GM18519 (cell line): ENCODE measurements around the gene KLF2.
"Not testable (repeated sequence)": the region's sequence is repeated elsewhere in the genome, so short reads cannot be mapped to it uniquely, and the experiment has no call there.

Source experiments
- ATAC-seq: cut with Tn5 transposase; IDR thresholded peaks from one replicate; pipeline ENCODE4 v1.9.1; 2021; ENCODE audit warnings: mild to moderate bottlenecking, moderate library complexity; ENCODE audit not compliant: unreplicated experiment, low FRiP score

The KLF2 gene

DNA sequence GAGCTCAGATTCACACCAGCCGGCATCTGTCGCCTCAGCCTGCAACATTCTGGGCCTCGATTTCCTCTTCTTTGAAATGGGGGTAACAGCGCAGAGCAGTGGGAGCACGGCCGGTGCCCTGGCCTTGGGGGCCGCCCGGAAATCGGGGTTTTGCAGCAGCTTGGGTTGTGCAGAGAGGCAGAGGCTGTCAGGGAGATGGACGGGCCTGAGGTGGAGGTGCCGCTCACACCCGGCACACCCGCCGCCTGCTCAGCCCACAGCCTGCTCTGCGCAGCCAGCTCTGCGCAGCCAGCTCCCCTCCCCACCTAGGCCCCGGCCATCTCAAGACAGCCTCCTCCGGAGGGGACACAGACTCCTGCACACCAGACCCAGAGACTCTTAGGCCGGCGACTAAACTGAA lies 10.6 kb downstream of the KLF2 start:
- ATAC-seq = no peak

- ATAC-seq = no peak
Measured at GRCh38 chr19:16336571-16336970, 11.9 kb downstream of the KLF2 start.

GRCh38 chr19:16337809-16338469 lies 13.3 kb downstream of the KLF2 start:
- no peak for ATAC-seq

DNA sequence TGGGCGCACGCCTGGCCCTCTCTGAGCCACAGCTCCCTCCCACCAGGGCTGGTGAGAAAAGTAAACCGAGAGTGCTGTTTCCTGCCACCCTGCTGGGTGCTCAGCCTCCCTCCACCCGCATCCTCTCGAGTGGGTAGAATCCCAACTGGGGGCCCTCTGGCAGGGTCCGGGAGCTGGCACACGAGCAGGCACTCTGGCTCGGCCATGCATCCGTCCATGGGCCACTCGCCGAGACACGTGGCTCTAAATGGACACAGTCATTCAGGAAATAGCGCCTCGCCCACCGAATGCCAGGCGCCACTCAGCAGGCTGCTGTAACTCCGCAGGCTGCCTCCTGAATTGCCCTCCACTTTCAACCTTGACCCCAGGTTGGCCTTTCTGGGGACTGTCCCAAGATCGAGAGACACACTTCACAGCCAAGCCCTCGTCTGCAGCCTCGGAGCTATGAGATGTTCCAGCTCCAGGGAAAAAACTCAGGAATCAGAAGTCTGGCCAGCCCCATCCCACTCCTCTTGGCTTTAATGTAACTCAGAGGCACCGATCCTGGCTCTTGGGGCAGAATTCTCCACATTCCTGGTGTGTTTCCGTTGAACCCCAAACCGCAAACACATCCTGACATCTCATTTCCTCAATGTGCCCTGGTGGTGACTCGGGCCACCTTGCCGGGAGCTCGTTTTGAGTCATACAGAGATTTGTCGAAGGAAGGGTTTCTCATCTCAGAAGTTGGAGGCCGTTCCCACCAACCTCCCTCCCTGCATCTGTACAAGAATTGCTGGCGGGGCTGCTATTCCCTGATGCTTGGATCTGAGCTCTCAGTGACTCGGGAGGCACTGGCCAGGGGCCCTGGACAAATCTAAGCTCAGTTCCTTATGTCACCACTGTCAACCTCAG lies 14.1 kb downstream of the KLF2 start:
- ATAC-seq = no peak

DNA sequence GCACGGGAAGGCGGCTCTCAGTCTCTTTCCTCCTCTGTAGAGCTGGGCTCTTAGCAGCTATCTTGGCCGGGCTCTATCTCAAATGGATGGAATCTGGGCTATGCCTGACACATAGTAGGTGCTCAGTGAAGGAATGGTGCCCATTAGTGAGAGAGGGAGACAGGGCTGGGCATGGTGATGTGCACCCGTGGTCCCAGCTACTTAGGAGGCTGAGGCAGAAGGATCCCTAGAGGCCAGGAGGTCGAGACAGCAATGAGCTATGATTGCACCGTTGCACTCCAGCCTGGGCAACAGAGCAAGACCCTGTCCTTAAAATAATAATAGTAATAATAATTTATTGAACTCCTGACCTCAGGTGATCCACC lies 14.7 kb downstream of the KLF2 start:
- no peak for ATAC-seq

DNA sequence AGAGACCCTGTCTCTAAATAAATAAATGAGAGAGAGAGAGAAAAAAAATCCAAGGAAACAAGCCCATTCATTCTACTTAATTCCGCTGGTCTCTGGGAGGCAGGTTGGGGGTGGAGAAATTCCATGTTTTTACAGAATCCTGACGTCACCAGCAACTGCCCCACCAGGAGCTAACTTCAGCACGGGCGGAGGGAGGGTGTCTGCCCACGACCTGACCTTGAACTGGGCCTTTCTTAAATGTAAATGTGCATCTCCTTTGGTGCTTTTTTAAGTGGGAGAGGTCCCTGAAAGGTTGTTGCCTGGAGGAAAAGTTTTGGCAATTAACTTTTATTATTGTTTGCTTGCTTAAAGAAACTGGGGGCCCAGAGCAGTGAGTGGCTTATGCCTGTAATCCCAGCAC lies 15.5 kb downstream of the KLF2 start:
- ATAC-seq = no peak

GRCh38 chr19:16340654-16341053 lies 16.0 kb downstream of the KLF2 start:
- no peak for ATAC-seq

DNA sequence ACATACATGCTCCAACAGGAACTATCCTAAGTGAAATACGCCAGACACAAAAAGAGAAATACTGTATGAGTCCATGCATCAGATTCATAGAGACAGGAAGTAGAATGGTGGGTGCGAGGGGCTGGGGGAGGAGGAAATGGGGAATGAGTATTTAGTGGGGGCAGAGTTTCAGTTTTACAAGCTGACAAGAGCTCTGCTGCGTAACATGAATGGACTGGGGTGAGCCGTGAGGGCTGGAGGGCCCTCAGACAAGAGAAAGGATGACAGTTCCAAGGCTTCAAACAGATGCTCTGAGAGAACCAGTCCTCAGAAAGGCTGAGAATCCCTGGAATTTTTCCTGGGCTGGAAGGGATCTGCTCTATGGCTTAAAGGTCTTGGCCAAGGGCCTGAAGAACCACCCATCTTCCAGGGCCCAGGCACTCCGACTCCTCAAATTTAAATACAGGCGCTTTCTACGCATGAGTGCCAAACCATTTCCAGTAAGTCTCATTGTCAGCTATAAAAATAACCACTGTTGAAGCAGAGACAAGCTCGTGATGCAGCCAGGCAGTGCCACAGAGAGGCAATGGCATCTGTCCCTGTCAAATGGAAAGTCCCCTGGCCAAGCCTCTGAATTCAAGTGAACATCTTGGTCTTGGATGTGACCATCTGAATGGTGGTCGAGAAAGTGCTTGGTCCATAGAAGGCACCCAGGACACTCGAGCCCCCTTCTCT lies 17.5 kb downstream of the KLF2 start:
- no peak for ATAC-seq

- no peak for ATAC-seq
Measured at GRCh38 chr19:16343156-16343555, 18.5 kb downstream of the KLF2 start.

- no peak for ATAC-seq
Measured at GRCh38 chr19:16345457-16345856, 20.8 kb downstream of the KLF2 start.

GRCh38 chr19:16347099-16347498 lies 22.5 kb downstream of the KLF2 start:
- not testable (repeated sequence) for ATAC-seq

DNA sequence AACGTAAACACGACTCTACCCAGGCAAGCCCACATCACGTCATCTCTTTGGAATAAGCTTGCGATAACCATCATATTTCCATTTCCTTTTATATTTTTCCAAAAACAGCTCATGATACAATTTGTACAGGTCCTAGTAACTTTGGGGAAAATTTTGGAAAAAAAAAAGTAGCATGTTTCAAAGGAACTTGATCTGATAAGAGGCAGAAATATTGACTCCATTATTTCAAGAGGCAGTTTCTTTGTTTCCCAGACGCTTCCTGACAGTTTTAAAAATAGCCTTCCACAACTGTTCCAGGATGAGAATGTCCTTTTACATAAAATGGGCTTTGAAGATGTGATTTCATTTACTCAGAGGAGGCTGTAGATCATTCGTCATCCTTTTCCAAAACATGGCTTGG lies 23.1 kb downstream of the KLF2 start:
- ATAC-seq = no peak

DNA sequence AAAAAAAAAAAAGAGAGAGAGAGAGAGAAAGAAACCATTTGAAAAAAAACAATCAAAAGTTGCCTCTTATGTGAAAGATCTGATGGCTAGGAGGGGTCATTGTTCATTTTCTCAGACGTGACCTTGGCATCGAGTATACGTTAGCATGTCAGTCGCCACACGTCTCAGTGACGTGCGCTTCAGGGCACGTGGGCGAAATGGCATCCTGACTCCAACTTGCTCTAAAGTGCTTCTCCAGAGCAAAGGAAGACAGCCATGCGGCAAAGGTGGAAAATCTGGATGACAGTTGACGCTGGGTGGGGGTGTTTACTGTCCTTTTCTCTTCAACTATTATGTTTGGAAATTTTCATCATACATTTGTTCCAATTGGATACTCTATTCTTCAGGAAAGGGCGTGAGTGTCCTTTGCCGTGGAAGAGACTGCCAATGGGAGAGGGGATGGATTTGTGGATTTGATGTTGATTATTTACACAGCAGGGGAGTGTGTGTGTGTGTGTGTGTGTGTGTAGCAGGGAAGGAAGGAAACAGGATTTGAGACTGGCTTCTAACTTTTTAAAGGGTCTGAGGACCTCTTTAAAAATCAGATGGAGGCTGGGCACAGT lies 25.0 kb downstream of the KLF2 start:
- no peak for ATAC-seq

DNA sequence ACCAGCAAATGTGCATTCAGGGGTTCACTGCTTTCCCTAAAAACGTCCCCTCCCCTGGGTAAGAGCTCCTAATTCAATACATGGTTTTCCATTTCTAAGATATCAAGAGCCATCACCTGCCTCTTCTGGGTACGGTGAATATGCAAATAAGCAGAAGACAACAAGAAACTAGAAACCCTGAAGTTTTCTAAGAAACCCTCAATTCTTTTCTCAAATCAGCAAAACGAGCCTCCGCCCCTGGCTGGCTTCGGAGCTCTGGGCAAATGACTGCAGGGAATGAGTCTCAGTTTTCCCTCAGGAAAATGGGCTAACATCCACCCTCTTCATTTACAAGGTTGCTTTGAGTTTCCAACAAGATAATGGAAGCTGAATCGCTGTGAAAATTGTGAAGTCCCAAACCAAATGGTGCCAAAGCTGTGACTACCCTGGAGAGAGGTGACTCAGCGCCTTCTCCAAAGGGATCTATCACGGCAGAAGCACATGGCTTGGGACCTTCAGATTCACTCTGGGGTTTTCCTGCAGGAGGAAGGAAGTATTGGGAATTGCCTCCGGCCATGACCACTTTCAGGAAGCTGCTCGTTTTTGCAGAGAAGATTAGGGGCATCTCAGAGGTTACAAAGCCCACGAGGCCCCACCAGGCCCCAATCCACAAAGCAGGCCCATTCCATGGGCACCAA lies 26.6 kb downstream of the KLF2 start:
- ATAC-seq = no peak

DNA sequence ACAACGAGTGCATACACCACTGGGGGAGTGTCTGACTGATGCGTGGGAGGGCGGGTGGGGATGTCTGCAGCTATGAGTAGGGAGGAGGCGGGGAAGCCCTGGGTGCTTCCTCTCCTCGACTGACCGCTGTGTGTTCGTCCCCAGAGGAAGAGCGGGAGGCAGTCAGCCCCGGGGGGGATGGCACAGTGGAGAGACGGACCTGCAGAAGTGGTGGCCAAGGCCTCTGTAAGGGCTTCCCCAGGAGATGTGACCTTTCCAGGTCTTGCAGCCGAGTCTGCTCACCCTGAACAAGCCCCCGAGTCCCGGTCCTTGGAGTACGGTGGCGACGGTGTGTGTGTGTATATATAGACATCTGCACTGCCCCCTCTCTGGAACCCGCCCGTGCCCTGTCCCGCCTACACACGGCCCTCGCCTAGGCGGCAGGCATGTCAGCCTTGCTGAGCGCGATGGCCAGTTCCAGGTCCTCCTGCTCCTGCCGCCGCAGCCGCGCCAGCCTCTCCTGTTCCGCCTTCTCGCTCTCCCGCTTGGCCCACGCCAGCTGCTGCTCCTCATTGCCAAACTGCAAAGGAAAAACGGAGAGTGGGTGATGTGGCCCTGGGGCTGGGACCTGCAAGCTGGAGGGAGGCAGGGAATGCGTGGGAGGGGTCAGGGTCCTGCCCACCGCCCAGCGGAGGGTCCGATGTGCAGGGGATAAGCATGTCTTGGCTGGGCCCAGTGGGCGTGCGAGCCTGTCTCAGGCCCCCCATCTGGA lies 30.8 kb downstream of the KLF2 start:
- no peak for ATAC-seq

GRCh38 chr19:16358456-16358855 lies 33.8 kb downstream of the KLF2 start:
- no peak for ATAC-seq

GRCh38 chr19:16359074-16359473 lies 34.4 kb downstream of the KLF2 start:
- ATAC-seq = no peak

DNA sequence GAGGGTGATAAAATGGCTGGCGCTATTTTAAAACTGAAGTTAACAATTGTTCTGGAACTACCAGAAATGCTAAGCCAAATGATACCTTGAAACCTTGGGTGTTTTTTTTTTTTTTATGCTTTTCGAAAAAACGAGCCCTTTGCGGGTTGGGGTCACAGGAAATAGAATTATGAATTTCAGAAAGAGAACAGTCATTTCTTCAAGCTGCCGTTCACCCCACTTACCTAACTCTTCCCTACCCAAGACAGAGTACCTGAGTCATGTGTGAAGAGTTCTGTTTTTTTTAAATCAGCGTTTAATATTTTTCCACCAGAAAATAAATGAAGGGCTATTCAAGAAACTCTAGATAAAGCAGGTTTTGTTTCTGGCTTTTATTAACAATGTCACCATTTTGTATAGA lies 35.3 kb downstream of the KLF2 start:
- ATAC-seq = no peak

GRCh38 chr19:16360738-16361137 lies 36.1 kb downstream of the KLF2 start:
- ATAC-seq = no peak

- ATAC-seq = no peak
Measured at GRCh38 chr19:16361254-16361653, 36.6 kb downstream of the KLF2 start.
